Measurements from ENCODE around the gene ABLIM3.

GRCh38 chr5:149267241-149267973 lies 126.1 kb downstream of the ABLIM3 start:
- TF ChIP-seq ETV5 (CRISPR knock-in tag; IDR thresholded peaks at IDR 0.05; ENCODE audit: low read depth) (no peak), ZNF586 (CRISPR knock-in tag; conservative IDR thresholded peaks at IDR 0.05) (no peak), SREBF2 (CRISPR knock-in tag; IDR thresholded peaks at IDR 0.05) (no peak), EGR1 (conservative IDR thresholded peaks at IDR 0.05) (no peak), ZFX (CRISPR knock-in tag; IDR thresholded peaks at IDR 0.05) (no peak), EZH2 (IDR thresholded peaks at IDR 0.05; ENCODE audit: borderline replicate concordance, low read depth, low read length) (no peak), NR2C2 (CRISPR knock-in tag; IDR thresholded peaks at IDR 0.05) (no peak), NR2C2 (tag; IDR thresholded peaks at IDR 0.05) (no peak)
- TF ChIP-seq, protein P1, sequence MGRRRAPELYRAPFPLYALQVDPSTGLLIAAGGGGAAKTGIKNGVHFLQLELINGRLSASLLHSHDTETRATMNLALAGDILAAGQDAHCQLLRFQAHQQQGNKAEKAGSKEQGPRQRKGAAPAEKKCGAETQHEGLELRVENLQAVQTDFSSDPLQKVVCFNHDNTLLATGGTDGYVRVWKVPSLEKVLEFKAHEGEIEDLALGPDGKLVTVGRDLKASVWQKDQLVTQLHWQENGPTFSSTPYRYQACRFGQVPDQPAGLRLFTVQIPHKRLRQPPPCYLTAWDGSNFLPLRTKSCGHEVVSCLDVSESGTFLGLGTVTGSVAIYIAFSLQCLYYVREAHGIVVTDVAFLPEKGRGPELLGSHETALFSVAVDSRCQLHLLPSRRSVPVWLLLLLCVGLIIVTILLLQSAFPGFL (CRISPR knock-in tag; IDR thresholded peaks at IDR 0.05) = no peak
- TF ChIP-seq, protein P2, sequence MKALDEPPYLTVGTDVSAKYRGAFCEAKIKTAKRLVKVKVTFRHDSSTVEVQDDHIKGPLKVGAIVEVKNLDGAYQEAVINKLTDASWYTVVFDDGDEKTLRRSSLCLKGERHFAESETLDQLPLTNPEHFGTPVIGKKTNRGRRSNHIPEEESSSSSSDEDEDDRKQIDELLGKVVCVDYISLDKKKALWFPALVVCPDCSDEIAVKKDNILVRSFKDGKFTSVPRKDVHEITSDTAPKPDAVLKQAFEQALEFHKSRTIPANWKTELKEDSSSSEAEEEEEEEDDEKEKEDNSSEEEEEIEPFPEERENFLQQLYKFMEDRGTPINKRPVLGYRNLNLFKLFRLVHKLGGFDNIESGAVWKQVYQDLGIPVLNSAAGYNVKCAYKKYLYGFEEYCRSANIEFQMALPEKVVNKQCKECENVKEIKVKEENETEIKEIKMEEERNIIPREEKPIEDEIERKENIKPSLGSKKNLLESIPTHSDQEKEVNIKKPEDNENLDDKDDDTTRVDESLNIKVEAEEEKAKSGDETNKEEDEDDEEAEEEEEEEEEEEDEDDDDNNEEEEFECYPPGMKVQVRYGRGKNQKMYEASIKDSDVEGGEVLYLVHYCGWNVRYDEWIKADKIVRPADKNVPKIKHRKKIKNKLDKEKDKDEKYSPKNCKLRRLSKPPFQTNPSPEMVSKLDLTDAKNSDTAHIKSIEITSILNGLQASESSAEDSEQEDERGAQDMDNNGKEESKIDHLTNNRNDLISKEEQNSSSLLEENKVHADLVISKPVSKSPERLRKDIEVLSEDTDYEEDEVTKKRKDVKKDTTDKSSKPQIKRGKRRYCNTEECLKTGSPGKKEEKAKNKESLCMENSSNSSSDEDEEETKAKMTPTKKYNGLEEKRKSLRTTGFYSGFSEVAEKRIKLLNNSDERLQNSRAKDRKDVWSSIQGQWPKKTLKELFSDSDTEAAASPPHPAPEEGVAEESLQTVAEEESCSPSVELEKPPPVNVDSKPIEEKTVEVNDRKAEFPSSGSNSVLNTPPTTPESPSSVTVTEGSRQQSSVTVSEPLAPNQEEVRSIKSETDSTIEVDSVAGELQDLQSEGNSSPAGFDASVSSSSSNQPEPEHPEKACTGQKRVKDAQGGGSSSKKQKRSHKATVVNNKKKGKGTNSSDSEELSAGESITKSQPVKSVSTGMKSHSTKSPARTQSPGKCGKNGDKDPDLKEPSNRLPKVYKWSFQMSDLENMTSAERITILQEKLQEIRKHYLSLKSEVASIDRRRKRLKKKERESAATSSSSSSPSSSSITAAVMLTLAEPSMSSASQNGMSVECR (CRISPR knock-in tag; IDR thresholded peaks at IDR 0.05) = no peak

Measured in K562 (cell line).